ENCODE results near the gene PTTG1. TPM values are rescaled to one million over a fixed set of nuclear protein-coding genes. Genes with fewer than 3 reads are reported as not detected.

The PTTG1 gene
- polyA plus RNA-seq, 1 donor (not counting 4 experiments of a cell fraction or from before 2014, with no cell fraction given): 112 TPM

DNA sequence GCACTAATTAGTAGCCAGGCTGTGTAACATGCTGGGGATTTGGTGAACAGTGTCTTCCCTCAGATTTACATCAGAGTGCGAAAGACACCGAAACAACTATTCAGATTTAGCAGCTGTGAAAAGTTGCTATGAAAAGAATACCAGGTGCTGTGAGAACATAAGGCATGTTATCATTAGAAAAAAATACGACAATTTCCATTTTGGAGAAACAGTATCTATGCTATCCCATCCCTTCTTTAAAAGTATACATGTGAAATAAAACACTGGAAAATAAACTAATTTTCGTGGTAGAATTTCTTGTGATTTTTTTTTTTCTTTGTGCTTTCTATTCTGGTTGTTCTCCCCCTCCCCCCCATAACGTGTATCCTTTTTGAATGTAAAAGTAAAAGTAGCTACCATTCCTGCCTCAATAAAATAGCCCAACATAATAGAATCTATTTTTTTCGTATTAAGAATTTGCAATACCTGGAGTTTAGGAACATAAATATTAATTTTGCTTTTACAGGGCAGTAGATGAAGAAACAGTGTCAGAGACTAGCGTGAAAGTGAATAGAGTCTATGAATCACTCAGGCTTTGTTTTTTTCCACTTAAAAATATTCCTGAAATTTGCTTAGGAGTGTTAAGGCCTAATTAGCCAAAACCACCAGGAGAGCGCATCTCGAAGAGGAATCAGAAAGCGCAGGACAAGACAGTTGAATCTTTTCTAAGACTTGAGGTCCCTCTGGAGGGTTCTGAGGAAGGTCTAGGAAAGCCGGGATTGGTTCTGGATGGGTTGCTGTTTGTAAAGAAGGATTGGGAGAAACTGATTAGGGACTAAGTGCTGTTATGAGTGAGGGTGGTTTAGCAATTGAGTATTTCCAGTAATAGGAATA is 2.0 kb upstream of the PTTG1 start:
- no peaks in the 10 kb centered on the region for H3K27me3 ChIP-seq (ENCODE audit: control insufficient read depth, extremely low read depth, insufficient read depth, low read length)
- peak overlapping the region; percentile 90 for H3K4me2 ChIP-seq (ENCODE audit: control insufficient read depth, extremely low read depth, insufficient read depth, low read depth, low read length)
- peak overlapping the region; percentile 97 for H3K27ac ChIP-seq (ENCODE audit: control insufficient read depth, insufficient read depth, low read length)
- TF ChIP-seq EZH2 (IDR thresholded peaks at IDR 0.05; ENCODE audit: low read length): no peak
- TF ChIP-seq, protein P1, sequence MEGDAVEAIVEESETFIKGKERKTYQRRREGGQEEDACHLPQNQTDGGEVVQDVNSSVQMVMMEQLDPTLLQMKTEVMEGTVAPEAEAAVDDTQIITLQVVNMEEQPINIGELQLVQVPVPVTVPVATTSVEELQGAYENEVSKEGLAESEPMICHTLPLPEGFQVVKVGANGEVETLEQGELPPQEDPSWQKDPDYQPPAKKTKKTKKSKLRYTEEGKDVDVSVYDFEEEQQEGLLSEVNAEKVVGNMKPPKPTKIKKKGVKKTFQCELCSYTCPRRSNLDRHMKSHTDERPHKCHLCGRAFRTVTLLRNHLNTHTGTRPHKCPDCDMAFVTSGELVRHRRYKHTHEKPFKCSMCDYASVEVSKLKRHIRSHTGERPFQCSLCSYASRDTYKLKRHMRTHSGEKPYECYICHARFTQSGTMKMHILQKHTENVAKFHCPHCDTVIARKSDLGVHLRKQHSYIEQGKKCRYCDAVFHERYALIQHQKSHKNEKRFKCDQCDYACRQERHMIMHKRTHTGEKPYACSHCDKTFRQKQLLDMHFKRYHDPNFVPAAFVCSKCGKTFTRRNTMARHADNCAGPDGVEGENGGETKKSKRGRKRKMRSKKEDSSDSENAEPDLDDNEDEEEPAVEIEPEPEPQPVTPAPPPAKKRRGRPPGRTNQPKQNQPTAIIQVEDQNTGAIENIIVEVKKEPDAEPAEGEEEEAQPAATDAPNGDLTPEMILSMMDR (optimal IDR thresholded peaks at IDR 0.05 in 1 of 3, IDR thresholded peaks at IDR 0.05 in 1 of 3, conservative IDR thresholded peaks at IDR 0.05 in 1 of 3; ENCODE audit: extremely low read depth in 1 of 3, insufficient read depth in 2 of 3, low read length in 3 of 3): no peak
- H4K20me1 ChIP-seq (ENCODE audit: control insufficient read depth, extremely low read depth, insufficient read depth, low read length): no peaks in the 10 kb centered on the region
- peaks cover 0 to 11% of the 10 kb centered on the region in 2 experiments for H3K36me3 ChIP-seq (ENCODE audit: control insufficient read depth in 2 of 2, extremely low read depth in 1 of 2, insufficient read depth in 2 of 2, low read length in 2 of 2)
- peak overlapping the region; percentile 98 to 99 (median 99) for H3K4me3 ChIP-seq (ENCODE audit: control insufficient read depth in 2 of 3, extremely low read depth in 1 of 3, insufficient read depth in 2 of 3, low read depth in 1 of 3, low read length in 3 of 3)
- FAIRE-seq (no peak), DNase-seq (ENCODE audit: low read depth, low spot score) (no peak)
- H3K79me2 ChIP-seq (ENCODE audit: control insufficient read depth, insufficient read depth, low read length): peaks cover 51% of the 10 kb centered on the region
- H3K9me3 ChIP-seq (ENCODE audit: control insufficient read depth, low read depth, low read length): no peaks in the 10 kb centered on the region
- dilution Hi-C loops (cut with MboI; ENCODE audit: extremely low pct_ligation_motif_present, low sequenced_read_pairs): no loop called here
- H3K4me1 ChIP-seq (ENCODE audit: control insufficient read depth, extremely low read depth, insufficient read depth, low read length): peaks cover 40% of the 10 kb centered on the region
- no peaks in the 10 kb centered on the region for H3K9me1 ChIP-seq (ENCODE audit: control insufficient read depth, extremely low read depth, insufficient read depth, low read length)
- H2AFZ ChIP-seq (ENCODE audit: control insufficient read depth, low read length): peak overlapping the region; percentile 91
- H3K9ac ChIP-seq (ENCODE audit: control insufficient read depth, extremely low read depth, insufficient read depth, low read length): peak overlapping the region; percentile 98

DNA sequence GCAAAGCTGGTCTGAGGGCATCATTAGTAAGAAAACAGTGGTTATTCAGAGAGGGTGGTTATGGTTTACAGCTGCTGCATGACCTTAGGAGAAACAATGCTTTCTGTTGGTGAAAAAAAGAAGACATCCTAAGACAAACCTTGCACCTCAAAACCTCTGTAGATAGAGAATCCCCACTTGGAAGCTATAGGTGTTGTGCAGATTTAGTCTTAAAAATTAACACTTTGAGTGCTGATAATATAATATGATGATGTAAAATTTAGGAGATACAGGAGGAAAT is 1.4 kb upstream of the PTTG1 start:
- Histone ChIP-seq H3K79me2 (ENCODE audit: control insufficient read depth, insufficient read depth, low read length) (peaks cover 56% of the 10 kb centered on the region), H3K36me3 (ENCODE audit: control insufficient read depth in 2 of 2, extremely low read depth in 1 of 2, insufficient read depth in 2 of 2, low read length in 2 of 2) (peaks cover 2 to 16% of the 10 kb centered on the region in 2 experiments), H3K9me3 (ENCODE audit: control insufficient read depth, low read depth, low read length) (no peaks in the 10 kb centered on the region), H3K4me1 (ENCODE audit: control insufficient read depth, extremely low read depth, insufficient read depth, low read length) (peaks cover 42% of the 10 kb centered on the region), H3K9me1 (ENCODE audit: control insufficient read depth, extremely low read depth, insufficient read depth, low read length) (no peaks in the 10 kb centered on the region), H3K27ac (ENCODE audit: control insufficient read depth, insufficient read depth, low read length) (peak overlapping the region; percentile 18), H4K20me1 (ENCODE audit: control insufficient read depth, extremely low read depth, insufficient read depth, low read length) (no peaks in the 10 kb centered on the region), H3K9ac (ENCODE audit: control insufficient read depth, extremely low read depth, insufficient read depth, low read length) (no peak overlapping the region), H3K4me2 (ENCODE audit: control insufficient read depth, extremely low read depth, insufficient read depth, low read depth, low read length) (no peak overlapping the region), H2AFZ (ENCODE audit: control insufficient read depth, low read length) (peak overlapping the region; percentile 91), H3K27me3 (ENCODE audit: control insufficient read depth, extremely low read depth, insufficient read depth, low read length) (no peaks in the 10 kb centered on the region), H3K4me3 (ENCODE audit: control insufficient read depth in 2 of 3, extremely low read depth in 1 of 3, insufficient read depth in 2 of 3, low read depth in 1 of 3, low read length in 3 of 3) (no peak overlapping the region)
- dilution Hi-C loops (cut with MboI; ENCODE audit: extremely low pct_ligation_motif_present, low sequenced_read_pairs): no loop called here
- FAIRE-seq: no peak
- DNase-seq (ENCODE audit: low read depth, low spot score): no peak
- TF ChIP-seq, protein P1 (optimal IDR thresholded peaks at IDR 0.05 in 1 of 3, IDR thresholded peaks at IDR 0.05 in 1 of 3, conservative IDR thresholded peaks at IDR 0.05 in 1 of 3; ENCODE audit: extremely low read depth in 1 of 3, insufficient read depth in 2 of 3, low read length in 3 of 3): no peak
- no peak for TF ChIP-seq EZH2 (IDR thresholded peaks at IDR 0.05; ENCODE audit: low read length)
